GM18858 (cell line): ENCODE results near the gene SLC35G4.
"Not testable (repeated sequence)": the region's sequence is repeated elsewhere in the genome, so short reads cannot be mapped to it uniquely, and the experiment has no call there.

Experiments
- ATAC-seq: cut with Tn5 transposase; IDR thresholded peaks from one replicate; pipeline ENCODE4 v1.9.1; 2021; ENCODE audit not compliant: unreplicated experiment

SLC35G4 gene

DNA sequence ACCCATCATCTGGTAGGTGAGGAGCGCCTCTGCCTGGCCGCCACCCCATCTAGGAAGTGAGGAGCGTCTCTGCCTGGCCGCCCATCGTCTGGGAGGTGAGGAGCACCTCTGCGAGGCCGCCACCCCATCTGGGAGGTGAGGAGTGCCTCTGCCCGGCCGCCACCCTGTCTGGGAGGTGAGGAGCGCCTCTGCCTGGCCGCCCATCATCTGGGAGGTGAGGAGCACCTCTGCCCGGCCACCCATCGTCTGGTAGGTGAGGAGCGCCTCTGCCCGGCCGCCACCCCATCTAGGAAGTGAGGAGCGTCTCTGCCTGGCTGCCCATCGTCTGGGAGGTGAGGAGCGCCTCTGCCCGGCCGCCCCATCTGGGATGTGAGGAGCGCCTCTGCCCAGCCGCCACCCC, 4.2 kb downstream of the SLC35G4 start:
- not testable (repeated sequence) for ATAC-seq

- not testable (repeated sequence) for ATAC-seq
Observed at GRCh38 chr18:11614042-11614441, 4.6 kb downstream of the SLC35G4 start.

- not testable (repeated sequence) for ATAC-seq
Observed at GRCh38 chr18:11614981-11615380, 5.6 kb downstream of the SLC35G4 start.

- ATAC-seq = not testable (repeated sequence)
Observed at GRCh38 chr18:11647310-11647709, 37.9 kb downstream of the SLC35G4 start.

DNA sequence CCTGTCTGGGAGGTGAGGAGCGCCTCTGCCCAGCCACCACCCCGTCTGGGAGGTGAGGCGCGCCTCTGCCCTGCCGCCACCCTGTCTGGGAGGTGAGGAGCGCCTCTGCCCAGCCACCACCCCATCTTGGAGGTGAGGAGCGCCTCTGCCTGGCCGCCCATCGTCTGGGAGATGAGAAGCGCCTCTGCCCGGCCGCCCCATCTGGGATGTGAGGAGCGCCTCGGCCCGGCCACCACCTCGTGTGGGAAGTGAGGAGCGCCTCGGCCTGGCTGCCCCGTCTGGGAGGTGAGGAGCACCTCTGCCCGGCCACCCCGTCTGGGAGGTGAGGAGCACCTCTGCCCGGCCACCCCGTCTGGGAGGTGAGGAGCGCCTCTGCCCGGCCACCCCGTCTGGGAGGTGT, 38.4 kb downstream of the SLC35G4 start:
- ATAC-seq = not testable (repeated sequence)

- ATAC-seq = no peak
Observed at GRCh38 chr18:11649839-11650238, 40.4 kb downstream of the SLC35G4 start.

- ATAC-seq = no peak
Observed at GRCh38 chr18:11651899-11652298, 42.5 kb downstream of the SLC35G4 start.

GRCh38 chr18:11653521-11653920, 44.1 kb downstream of the SLC35G4 start:
- no peak for ATAC-seq

DNA sequence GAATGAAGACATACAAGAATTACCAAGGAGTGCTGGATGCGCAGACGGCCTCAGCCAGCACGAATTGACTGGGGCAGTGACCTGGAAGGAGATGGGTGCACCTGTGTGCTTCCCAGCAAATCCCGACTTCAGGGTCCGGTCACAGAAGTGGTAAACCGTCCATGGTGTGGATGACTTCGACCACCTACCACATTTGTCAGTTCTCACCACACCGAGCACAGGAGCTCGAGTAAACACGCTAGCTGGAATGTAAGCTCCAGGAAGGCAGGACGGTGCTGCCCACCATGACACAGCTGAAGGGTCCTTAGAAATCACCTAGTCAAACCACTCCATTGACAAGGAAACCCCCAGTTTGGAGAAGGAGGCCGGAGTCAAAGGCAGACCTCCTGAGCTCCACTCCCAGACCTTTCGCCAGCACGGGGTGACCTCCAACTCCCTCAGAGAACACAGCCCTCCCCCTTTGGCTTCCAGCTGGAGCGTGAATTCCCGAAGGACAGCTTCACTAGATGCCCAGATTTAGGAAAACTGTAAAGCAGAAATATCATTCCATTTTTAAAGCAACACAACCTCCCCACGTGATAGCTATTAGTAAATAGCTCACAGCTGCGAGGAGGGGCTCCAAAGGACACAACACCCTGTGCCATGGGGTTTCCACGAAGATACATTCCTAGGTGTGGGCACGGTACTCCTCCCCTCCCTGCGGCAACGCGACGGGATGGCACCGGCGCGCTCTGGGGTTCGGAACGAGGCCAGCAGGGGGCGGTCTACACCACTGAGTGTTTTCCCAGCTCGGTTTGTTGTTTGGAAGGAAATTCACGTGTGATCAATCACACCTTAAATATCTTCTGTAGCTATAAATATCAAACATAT, 45.6 kb downstream of the SLC35G4 start:
- no peak for ATAC-seq

DNA sequence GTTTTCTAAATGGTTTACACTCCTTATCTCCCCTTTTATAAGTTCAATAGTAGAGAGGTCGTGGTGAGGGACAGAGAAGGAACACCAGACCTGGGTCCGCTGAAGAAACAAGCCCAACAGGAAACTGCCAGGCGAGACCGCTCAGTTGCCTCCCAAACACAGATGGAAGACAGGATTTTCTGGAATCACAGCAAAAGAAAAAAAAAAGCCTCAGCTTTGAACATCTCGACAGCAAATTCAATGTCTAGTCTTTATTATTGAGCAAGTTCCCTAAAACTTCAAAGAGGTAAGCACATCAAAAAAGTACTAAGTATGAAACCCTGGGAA, 46.2 kb downstream of the SLC35G4 start:
- ATAC-seq = no peak

DNA sequence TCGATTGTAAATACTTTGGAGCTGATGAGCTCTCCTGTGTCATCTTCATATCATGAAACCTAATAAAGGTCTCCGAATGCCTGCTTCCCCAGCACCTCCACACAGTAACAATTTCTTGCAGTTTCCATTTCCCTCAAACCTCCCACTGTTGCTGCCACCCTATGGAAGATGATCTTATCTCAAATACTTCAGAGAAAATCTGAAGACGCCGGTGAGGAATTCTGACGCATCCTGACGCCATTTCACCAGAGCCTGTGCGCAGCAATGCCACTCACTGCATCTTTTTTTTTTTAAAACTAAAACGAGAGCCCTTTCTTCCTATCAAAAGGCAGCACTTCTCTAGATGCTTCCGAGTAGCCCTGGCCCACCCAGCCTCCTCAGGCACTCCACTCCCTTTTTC, 47.8 kb downstream of the SLC35G4 start:
- ATAC-seq = no peak

GRCh38 chr18:11657554-11657953, 48.2 kb downstream of the SLC35G4 start:
- ATAC-seq = no peak

- ATAC-seq = no peak
Observed at GRCh38 chr18:11658019-11658418, 48.6 kb downstream of the SLC35G4 start.

GRCh38 chr18:11658989-11659388, 49.6 kb downstream of the SLC35G4 start:
- no peak for ATAC-seq
